GM21529 (cell line): ENCODE data around the gene SLC9C2.
A peak's percentile ranks its signal among the peaks of the same experiment; 100 is the strongest.
"Not testable (repeated sequence)": the region's sequence is repeated elsewhere in the genome, so short reads cannot be mapped to it uniquely, and the experiment has no call there.

Source experiments
- ATAC-seq: cut with Tn5 transposase; IDR thresholded peaks from one replicate; pipeline ENCODE4 v1.9.1; 2021; ENCODE audit not compliant: unreplicated experiment

The SLC9C2 gene

DNA sequence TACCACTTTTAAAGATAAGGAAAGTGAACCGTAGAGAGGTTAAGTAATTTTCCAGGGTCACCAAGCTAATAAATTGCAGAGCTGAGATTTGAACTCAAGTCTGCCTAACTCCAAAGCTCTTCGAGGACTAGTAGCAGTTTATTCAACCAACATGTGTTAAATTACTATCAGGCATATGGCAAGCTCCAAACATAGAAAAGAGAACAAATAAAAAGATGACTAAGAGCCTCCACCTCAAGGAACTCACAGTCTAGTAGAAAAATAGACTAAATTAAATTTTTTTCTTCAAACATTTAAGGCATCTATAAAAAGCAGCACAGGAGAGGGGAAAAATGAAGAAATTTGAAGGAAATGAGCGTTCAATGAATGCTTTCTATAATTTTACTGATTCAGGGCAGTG, 22.2 kb downstream of the SLC9C2 start:
- no peak for ATAC-seq

DNA sequence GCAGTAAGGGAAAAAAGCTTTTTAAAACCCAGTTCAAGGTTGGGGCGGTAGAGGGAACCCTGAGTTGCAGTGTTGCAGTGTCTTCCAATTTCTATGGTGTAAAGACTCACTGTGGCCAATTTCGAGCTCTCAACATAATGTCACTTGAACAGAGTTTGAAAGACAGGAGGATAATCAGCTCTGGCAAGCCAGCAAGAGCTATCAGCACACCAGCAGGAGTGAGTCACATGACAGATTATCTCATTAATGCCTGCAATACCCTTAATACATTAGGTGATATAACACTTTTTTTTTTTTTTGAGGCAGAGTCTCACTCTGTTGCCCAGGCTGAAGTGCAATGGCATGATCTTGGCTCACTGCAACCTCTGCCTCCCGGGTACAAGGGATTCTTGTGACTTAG, 22.8 kb downstream of the SLC9C2 start:
- ATAC-seq, result no peak

DNA sequence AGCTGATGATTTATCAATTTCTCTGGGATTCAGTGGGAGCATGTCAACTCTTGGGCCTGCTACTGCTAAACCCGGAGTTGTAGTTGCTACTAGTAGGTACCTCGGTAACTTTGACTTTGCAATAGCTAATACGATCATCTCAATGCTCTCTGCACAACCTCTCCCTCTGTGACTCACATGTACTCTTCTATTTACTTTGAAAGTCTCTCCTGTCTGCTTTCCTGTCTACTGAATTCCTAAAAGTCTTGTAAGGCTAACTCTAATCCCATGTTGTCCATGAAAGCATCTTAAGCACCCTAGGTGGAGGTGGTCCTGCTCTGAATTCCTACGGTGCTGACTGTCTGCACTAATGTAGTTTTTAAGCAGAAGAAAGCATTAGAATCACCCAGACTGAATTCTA, 29.3 kb downstream of the SLC9C2 start:
- ATAC-seq, result no peak

DNA sequence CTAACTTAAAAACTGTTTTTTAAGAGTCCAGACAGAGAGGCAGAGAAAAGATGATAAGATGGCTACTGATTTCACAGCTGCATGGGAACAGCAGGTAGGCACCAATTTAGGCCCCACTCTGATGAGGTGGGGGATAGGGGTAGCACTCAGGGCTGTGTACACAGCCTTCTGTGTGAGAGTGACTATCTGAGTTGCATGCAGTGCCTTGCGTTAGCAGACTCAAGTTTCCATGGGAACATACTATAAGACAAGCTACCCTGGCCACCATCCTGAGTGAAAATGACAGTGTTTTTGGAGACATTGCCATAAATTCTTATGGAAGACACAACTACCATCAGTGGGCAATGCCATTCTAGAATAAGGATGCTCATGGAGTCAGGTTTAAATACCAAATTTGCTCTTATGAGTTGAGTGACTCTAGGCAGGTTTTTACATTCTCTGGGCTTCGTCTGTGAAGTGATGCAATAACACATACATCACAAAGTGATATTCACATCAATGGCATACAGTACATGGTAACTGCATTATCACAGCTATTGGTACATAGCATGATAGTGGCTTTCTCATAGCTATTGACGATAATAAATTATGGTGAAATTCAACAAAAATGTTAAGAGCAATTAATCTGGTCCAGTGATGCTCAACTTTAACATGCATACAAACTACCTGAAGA, 30.5 kb downstream of the SLC9C2 start:
- no peak for ATAC-seq

DNA sequence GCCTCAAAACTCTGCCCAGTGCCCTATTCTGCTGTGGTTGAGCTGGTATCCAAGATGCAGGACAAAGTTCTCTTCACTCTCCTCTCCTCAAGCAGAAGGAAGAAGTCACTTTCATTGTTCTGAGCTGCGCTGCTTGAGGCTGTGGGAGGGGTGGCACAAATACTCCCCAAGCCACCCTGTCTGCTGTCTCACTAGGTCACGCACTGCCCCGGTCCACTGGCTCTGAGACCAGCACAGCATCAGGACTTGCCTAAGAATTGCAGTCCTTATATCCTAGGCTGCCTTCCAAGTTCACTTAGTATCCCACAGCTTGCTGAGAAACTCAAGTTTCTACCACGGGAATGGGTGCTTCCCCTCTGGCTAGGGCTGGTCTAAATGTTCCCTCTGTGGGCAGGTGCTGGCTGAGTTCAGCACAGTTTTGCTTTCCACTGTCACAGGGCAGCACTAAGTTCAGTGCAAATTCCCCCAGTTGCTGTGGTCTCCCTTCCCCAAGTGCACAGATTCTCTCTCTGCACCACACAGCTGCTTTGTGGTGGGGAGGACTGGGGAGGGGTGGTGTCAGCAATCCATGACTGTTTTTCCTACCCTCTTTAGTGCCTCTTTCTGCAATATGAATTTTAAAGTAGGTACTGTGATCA, 32.4 kb downstream of the SLC9C2 start:
- peak; percentile 92 for ATAC-seq

DNA sequence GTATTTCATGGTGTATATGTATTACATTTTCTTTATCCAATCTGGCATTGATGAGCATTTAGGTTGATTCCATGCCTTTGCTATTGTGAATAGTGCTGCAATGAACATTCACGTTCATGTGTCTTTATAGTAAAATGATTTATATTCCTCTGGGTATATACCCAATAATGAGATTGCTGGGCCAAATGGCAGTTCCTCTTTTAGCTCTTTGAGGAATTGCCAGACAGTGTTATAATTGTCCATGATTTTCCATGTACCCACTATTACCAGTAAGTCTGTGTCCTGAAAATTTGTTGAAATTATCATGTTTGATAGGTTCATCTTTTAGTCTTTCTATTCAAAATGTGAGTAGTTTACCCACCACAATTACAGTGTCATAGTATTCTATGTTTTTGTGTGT, 34.4 kb downstream of the SLC9C2 start:
- no peak for ATAC-seq

DNA sequence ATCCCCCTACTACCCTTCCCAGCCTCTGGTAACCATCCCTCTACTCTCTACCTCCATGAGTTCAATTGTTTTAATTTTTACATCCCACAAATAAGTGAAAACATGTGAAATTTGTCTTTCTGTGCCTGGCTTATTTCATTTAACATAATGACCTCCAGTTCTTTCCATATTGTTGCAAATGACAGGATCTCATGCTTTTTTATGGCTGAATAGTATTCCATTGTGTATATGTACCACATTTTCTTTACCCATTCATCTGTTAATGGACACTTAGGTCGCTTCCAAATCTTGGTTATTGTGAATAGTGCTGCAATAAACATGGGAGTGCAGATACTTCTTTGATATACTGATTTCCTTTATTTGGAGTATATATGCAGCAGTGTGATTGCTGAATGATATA, 39.0 kb downstream of the SLC9C2 start:
- ATAC-seq, result not testable (repeated sequence)

DNA sequence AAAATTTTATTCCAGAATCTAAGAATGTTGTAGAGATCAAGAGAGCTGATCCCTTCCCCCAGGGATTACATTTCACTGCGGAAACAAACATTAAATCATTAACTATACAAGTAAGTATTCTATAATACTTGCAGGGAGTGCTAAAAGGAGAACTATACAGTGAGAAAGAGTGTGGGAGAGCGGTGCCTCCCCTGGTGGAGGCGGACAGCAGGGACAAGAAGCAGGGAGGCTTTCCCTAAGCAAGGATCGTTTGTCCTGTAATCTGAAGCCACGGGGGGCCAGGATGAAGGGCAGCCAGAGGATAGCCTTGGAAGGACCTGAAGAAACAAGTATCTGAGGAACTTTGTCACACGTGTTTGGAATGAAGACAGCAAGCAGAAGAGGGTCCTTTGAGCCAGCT, 40.1 kb downstream of the SLC9C2 start:
- no peak for ATAC-seq

DNA sequence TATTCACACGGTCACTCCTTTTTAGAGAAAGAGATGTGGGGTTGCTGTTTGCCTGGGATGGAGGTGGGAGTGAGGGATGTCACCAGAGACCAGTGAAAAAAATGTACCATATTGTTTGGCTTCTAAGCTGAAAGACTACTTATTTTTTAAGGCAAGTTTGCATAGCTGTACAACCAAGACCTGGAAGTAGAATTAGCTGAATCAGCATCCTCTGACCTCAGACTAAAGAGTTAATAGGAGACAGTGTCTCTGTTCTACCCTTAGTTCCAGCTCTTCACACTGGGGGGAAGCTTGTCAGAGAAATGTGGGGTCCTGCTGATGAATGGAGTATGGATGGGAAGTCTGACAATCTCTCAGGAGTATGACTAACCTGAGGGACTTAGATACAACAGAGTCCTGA, 41.6 kb downstream of the SLC9C2 start:
- ATAC-seq, result no peak

DNA sequence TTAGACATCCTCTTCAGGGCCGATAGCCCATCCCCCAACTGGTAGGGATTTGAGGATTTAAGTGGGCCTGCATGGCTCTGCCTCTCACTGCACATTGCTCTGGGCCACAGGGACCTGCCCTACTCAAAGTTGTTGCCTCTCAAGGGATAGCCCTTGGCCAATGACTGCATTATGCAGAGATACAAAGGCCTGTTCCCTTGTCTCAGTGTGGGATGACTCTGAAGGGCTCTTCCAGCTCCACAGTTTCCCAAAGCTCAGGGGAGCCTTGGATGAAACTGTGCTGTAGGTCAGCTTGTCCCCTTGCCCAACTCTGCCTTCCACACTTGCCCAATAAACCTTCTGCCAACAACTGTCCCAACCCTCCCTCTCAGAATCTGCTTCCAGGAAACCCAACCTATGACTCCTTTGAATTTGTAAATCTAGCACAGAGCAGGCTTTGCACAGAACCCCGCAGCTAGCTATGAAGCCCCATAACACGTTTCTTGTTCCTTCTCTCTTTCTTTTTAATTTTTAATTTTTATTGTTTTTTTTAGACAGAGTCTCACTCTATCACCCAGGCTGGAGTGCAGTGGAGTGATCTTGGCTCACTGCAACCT, 42.5 kb downstream of the SLC9C2 start:
- no peak for ATAC-seq

DNA sequence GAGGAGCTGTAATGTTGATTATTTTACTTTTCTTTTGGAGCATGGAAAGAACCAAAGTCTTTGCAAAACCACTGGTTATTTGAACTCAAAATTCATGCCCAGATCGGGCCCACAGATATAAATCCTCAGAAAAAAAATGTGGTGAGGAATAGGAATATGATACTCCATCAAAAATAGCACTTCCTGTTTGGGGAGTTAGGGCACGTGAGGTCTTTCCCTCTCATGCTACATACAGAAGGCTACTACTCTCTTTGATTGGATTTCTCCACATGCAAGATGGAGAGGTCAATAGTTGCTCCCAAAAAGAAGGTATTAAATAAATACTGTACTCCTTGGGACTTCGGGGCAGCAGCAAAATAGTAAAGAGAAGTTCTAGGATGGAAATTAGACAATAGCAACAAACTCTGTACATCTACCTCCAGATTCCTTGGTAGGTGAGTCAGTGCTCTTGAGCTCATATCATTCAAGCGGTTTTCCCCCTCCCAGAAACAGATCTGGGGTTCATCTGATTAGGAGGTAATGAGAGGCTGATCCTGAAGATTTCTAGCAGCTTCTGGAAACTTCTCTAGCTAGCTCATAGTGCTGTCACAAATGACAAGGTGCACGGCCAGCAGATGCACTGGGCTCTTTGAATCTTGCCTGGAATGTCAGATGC, 47.1 kb downstream of the SLC9C2 start:
- ATAC-seq, result no peak

DNA sequence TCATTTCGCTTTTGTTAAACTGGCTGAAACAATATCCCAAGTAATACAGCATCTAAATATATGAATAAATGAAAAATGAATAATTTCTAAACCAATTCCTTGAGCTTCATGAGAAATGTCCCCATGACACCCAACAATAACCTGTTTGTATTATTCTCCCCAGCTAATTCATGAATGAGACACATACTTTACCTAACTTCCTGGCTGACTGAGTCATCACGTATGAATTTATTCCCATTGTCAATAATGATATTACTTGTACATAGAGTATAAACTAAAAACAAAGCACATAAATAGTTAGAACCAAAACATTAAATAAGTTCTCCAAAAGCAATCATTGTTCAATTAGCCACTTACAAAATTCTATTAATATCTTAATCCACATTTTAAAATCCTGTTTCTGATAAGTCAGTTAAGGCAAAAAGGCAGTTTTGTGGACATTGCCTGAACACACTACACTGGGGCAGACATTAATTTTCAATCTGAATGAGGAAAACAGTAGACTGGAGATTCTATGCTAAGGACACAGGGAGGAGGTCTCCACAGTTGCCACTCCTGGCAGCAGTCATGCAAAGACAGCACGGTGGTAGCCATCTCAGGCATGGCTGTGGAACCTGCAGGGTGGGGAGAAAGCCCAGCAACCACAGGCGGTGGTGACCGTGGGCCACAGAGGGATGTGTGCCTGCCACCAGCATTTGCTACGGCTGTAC, 48.2 kb downstream of the SLC9C2 start:
- ATAC-seq, result no peak

DNA sequence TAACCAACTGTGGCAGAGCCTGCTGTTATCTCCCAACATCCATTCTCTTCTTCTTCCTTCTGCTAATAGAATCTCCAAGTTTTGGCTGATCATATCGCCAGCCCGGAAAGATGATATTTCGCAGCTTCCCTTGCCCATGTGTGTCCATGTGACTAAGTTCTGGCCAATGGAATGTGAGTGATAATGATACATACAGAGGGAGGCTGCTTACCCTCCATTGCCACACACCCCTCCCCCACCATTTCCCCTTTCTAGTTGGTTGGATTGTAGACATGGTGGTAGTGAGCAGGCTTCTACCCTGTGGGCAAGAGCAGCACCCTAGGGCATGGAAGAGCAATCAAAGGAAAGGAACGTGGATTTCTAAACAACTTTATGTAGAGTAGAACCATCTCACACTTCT, 48.8 kb downstream of the SLC9C2 start:
- no peak for ATAC-seq

DNA sequence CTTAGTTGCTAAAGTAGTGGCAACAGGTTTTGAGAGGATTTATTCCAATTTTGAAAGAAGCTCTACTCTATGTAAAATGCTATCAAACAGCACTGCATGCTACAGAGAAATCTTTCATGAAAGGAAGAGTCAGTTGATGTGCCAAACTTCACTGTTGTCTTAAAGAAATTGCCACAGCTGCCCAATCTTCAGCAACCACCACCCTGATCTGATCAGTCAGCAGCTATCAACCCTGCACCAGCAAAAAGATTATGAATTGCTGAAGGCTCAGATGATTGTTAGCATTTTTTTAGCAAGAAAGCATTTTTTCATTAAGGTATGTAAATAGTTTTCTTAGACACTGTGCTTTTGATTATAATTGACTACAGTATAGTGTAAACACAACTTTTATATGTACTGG, 49.6 kb downstream of the SLC9C2 start:
- no peak for ATAC-seq

DNA sequence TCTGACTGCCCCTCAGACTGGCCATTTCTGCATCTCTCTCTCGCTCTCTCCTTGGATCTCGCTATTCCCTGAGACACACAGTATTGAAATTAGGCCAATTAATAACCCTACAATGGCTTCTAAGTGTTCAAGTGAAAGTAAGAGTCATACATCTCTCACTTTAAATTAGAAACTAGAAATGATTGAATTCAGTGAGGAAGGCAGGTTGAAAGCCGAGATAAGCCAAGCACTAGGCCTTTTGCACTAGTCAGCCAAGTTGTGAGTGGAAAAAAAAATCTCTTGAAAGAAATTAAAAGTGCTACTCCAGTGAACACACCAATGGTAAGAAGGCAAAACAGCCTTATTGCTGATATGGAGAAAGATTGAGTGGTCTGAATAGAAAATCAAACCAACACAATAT, 51.2 kb downstream of the SLC9C2 start:
- no peak for ATAC-seq

DNA sequence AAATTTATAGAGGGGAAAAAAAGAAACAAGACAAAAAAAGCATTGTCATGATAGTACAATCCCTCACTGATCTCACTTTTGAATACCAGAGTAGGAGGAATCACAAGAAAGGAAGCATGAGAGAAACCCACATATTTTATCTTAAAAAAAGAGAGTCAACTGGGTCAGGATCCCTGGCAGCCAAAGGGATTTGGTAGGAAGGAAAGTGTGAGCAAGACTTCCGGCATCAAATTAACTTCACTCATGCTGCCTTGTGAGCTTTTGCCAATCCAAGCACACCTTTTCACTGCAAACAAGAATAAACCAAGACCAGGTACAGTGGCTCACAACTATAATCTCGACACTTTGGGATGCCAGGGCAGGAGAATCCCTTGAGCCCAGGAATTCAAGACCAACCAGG, 53.1 kb downstream of the SLC9C2 start:
- no peak for ATAC-seq

DNA sequence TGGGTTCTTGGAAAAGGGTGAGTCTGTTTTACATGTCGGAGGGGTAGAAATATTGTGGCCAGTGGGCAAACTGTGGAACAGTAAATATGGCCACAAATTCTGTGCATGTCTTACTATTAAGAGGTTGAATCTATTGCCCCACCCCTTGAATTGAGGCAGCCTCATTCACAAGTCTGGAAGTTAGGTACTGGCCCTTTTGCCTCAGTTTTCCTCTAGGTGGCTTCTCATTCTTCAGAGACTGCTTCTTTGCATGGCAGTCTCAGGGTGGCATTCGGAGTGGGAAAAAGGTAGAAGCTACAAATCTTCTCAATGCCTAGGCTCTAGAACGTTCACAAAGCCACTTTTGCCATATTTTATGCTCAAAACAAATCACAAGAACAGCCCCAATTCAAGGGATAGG, 57.2 kb downstream of the SLC9C2 start:
- ATAC-seq, result no peak

DNA sequence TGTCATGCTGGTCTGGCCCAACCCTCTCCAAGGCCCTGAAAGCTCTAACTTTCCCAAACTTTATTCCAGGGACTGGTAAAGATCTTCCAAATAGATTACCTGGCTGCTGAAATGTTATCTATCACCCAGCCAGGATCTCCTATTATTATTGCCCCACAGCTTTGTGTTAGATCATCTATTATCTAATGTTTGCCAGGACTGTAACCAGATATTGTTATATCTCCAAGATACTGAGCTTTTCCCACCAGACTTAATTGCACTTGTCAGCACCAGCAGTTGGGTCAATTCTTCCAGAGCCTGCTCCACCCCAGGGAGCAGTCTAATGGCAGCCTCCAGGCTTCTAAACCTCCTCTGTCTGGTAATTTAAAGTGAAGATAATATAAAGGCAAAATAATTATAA, 66.6 kb downstream of the SLC9C2 start:
- no peak for ATAC-seq

DNA sequence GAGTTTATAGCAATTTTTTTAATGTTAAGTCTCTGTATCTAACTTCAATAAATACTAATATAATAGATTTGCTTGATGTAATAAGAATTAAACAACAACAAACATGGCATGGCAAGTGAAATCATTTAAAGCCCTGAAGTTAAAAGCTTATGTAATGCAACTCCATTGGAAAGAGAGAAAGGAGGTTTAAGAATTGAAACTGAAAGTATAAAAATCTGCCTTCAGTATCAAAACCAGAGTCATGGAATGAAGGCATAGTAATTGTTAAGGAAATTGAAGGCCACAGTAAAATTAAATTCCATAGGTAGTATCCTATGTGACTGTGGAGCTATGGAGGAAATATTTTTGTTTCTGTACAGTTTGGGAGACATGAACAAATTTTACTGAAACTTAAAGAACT, 70.6 kb downstream of the SLC9C2 start:
- no peak for ATAC-seq

DNA sequence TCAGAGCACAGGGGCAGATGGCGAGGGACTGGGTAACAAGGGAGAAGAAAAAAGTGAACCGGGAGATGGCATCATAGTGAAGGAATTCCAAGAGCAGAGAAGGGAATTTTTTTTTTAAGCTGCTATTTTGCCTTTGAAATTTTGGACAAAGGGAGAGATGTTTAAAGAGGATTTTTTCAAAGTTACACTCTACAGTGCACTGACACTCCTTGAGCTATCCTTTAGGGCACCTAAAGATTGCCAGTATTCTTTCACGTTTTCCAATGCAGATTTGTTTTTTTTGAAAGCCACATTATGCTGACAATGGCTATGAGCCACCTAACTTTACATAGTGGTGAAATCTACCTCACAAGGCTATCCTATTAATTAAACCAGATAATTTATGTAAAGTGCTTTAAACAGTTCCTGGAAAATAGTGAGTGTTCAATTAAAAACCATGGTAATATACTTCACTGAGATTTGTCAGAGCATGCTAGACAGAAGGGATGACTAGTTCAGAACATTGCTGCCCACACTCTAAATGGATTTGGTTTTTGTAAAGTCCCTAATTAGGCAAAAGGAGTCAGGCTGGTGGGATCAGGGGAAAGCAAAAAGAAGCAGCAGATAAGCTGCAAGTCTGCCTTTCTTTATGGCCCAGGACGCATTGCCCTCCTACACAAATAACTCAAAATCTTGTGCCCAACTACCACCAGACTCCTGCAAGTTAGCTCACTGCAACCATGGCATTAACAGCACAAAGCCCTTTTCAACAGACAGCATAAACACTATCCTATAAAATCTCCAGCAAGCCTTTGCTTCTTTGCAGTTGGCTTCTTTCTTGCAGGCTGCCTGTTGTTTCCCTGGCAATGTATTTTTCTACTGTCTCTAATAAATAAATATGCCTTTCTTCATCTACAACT, 71.8 kb downstream of the SLC9C2 start:
- no peak for ATAC-seq

DNA sequence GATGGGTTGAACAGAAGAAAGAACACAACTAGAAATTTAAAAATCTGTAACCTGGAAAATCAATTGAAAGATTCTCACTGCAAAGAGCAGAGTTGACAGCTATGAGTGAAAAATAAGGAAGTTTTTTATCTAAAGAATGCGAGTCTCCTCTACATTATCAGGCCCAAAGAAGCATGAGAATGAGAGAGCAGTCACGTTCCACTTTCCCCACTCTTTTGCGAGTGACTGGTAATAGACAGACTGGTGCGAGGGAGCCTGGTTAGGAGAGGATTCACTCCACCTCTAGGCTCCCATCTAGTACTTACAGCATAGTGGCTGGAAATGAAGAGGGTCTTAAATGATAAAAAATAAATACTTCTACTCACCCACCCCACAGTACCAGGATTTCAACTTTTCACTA, 73.8 kb downstream of the SLC9C2 start:
- ATAC-seq, result no peak
